ENCODE data around the gene CARNS1. TPM values are rescaled to one million over a fixed set of nuclear protein-coding genes. Genes with fewer than 3 reads are reported as not detected.

The CARNS1 gene
- total RNA-seq, 1 donor from 2014 or later: 0.21 TPM

DNA sequence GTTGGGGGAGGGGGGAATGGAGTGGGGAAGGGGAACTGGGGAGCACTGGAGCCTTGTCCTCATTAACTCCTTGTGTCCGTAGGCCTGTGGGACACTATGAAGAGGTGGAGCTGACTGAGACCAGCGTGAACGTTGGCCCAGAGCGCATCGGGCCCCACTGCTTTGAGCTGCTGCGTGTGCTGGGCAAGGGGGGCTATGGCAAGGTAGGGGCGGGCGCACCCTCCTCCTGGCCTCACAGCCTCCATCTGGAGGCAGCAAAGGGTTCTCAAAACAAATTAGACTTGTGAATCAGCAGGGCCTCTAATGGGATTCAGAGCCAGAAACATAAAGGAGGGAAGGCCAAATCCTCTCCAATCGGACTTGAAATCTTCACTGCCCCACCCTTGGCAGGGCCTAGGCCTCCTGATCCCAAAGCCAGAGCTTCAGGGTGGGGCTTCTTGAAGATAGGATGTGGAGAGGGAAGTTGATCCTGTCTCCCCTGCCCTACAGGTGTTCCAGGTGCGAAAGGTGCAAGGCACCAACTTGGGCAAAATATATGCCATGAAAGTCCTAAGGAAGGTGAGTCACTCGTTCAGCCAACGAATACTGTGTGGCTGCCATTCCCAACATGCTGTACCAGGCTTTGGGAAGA is 13.7 kb downstream of the CARNS1 start:
- DNase-seq (ENCODE audit: low read depth): no peak
- Histone ChIP-seq H3K36me3 (ENCODE audit: control insufficient read depth, insufficient read depth, low read length) (no peaks in the 10 kb centered on the region), H3K27me3 (ENCODE audit: control insufficient read depth, insufficient read depth, low read length) (no peaks in the 10 kb centered on the region), H3K4me3 (ENCODE audit: low read depth, low read length) (peak overlapping the region; percentile 64)
- TF ChIP-seq, protein P1, sequence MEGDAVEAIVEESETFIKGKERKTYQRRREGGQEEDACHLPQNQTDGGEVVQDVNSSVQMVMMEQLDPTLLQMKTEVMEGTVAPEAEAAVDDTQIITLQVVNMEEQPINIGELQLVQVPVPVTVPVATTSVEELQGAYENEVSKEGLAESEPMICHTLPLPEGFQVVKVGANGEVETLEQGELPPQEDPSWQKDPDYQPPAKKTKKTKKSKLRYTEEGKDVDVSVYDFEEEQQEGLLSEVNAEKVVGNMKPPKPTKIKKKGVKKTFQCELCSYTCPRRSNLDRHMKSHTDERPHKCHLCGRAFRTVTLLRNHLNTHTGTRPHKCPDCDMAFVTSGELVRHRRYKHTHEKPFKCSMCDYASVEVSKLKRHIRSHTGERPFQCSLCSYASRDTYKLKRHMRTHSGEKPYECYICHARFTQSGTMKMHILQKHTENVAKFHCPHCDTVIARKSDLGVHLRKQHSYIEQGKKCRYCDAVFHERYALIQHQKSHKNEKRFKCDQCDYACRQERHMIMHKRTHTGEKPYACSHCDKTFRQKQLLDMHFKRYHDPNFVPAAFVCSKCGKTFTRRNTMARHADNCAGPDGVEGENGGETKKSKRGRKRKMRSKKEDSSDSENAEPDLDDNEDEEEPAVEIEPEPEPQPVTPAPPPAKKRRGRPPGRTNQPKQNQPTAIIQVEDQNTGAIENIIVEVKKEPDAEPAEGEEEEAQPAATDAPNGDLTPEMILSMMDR (IDR thresholded peaks at IDR 0.05; ENCODE audit: insufficient read depth, low read length, poor library complexity, severe bottlenecking): no peak

DNA sequence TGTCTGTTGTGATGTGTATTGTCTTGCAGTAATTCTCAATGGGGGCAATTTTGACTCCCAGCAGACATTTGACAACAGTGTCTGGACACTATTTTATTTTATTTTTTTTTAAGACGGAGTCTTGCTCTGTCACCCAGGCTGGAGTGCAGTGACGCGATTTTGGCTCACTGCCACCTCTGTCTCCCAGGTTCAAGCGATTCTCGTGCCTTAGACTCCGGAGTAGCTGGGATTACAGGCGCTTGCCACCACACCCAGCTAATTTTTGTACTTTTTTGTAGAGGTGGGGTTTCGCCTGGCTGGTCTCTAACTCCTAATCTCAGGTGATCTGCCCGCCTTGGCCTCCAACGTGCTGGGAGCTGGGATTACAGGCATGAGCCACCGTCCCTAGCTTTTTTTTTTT is 14.2 kb downstream of the CARNS1 start:
- Histone ChIP-seq H3K27me3 (ENCODE audit: control insufficient read depth, insufficient read depth, low read length) (no peaks in the 10 kb centered on the region), H3K4me3 (ENCODE audit: low read depth, low read length) (no peak overlapping the region), H3K36me3 (ENCODE audit: control insufficient read depth, insufficient read depth, low read length) (no peaks in the 10 kb centered on the region)

DNA sequence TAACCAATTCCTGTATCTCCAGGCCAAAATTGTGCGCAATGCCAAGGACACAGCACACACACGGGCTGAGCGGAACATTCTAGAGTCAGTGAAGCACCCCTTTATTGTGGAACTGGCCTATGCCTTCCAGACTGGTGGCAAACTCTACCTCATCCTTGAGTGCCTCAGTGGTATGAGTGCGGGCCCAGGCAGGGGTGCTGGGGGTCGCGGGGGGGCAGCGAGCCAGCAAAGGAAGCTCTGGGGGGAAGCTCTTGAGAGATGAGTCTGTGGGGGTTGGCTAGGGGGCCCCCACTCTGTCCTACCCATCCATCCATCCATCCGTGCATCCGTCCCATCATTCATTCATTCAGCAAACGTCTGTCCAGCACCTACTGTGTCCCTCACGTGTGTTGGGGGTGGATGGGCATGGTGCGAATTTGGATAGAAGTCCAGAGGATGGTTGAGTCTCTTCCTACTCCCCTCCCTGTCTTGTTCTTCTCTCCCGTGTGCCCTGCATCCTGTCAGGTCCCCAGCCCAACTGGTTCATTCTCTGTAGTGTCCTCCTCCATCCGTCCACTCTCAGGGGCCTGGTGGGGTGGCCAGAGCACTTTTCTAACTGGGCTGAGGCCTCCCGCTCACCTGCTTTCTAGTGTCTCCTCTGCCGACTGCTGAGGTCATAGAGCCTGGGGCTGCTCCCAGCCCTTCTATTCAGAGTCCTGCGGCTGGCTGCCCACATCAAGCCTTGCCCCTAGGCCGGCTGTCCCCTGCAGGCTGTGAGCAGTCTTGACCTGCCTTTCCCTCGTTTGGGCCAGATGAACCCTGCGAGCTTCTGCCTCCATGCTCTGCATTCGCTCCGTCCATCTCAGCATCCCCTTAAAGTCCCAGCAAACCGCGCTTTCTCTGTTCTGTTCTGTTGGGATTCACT is 16.1 kb downstream of the CARNS1 start:
- Histone ChIP-seq H3K36me3 (ENCODE audit: control insufficient read depth, insufficient read depth, low read length) (no peaks in the 10 kb centered on the region), H3K4me3 (ENCODE audit: low read depth, low read length) (no peak overlapping the region), H3K27me3 (ENCODE audit: control insufficient read depth, insufficient read depth, low read length) (no peaks in the 10 kb centered on the region)
- DNase-seq (ENCODE audit: low read depth): no peak
- TF ChIP-seq, protein P1 (IDR thresholded peaks at IDR 0.05; ENCODE audit: insufficient read depth, low read length, poor library complexity, severe bottlenecking): no peak

More for the DNA sequence above, 14.2 kb downstream of the CARNS1 start:
- no peak for DNase-seq (ENCODE audit: low read depth)
- TF ChIP-seq, protein P1 (IDR thresholded peaks at IDR 0.05; ENCODE audit: insufficient read depth, low read length, poor library complexity, severe bottlenecking): no peak

DNA sequence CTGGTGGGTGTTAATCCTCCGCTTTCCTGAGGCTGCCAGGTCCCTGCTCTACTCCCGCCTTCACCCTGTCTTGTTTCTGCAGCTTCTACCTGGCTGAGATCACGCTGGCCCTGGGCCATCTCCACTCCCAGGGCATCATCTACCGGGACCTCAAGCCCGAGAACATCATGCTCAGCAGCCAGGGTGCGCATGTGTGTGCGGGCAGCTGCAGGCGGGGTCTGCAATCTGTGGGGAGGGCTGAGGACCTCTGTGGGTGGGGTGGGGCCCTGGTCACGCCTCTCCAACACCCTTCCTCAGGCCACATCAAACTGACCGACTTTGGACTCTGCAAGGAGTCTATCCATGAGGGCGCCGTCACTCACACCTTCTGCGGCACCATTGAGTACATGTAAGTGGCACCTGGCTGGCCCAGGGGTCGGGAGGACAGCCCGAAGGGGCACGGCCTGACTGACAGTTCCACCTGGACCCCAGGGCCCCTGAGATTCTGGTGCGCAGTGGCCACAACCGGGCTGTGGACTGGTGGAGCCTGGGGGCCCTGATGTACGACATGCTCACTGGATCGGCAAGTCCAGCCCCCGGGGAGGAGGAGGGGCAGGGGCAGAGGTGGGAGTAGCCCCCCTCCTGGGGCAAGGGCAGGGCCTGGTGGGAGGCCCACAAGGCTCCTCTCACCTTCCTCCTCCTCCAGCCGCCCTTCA is 17.3 kb downstream of the CARNS1 start:
- H3K36me3 ChIP-seq (ENCODE audit: control insufficient read depth, insufficient read depth, low read length): peaks cover 2% of the 10 kb centered on the region
- H3K27me3 ChIP-seq (ENCODE audit: control insufficient read depth, insufficient read depth, low read length): no peaks in the 10 kb centered on the region
- TF ChIP-seq, protein P1 (IDR thresholded peaks at IDR 0.05; ENCODE audit: insufficient read depth, low read length, poor library complexity, severe bottlenecking): no peak
- no peak overlapping the region for H3K4me3 ChIP-seq (ENCODE audit: low read depth, low read length)
- DNase-seq (ENCODE audit: low read depth): no peak

DNA sequence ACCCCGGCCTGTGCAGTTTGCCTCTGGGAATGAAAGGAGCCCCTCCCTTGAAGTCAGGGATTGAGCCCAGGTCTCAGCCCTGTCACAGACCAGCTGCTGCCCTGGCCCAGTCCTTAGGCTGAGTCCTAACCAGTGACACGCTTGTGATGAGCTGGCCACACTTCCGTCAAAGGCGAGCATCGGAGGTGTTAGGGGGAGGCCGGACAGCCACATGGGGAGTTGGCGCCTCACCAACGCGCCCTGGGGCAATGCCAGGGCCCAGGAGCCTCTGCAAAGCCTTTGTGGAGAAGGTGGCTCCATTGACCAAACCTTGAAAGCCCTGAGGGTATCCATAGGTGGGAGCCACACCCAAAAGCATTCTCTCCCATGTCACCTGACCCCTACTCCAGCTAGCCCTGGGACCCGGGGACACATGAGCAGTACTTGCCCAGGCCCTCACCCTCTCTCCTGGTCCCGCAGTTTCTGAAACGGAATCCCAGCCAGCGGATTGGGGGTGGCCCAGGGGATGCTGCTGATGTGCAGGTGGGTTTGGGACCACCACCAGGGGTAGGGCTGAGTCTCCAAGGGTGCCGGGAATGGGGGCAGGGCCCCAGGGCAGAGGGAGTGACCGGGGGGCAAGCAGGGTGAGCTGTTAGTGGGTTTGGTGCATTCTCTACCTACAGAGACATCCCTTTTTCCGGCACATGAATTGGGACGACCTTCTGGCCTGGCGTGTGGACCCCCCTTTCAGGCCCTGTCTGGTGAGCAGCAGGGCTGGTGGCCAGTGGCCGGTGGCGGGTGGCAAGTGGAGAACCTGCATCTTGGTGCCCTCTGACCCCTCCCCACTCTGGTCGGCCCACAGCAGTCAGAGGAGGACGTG is 18.3 kb downstream of the CARNS1 start:
- no peak overlapping the region for H3K4me3 ChIP-seq (ENCODE audit: low read depth, low read length)
- H3K27me3 ChIP-seq (ENCODE audit: control insufficient read depth, insufficient read depth, low read length): no peaks in the 10 kb centered on the region
- DNase-seq (ENCODE audit: low read depth): no peak
- TF ChIP-seq, protein P1 (IDR thresholded peaks at IDR 0.05; ENCODE audit: insufficient read depth, low read length, poor library complexity, severe bottlenecking): no peak
- peaks cover 2% of the 10 kb centered on the region for H3K36me3 ChIP-seq (ENCODE audit: control insufficient read depth, insufficient read depth, low read length)

Data from kidney epithelial cell (primary cell).